Thyroid gland (tissue), 4 donors: ENCODE measurements around the gene HIPK4.

Experiments used
- CTCF ChIP-seq, 6 experiments: fragments of 200-600 bp in 3 of 6; fragments of 450-650 bp in 3 of 6; sonication (generic) in 3 of 6; IDR thresholded peaks; one replicate each; pipeline ENCODE4 v1.5.1; 2016 to 2019; ENCODE audit warnings: antibody characterized with exemption in 6 of 6, mild to moderate bottlenecking in 2 of 6, inconsistent platforms in 1 of 6, moderate library complexity in 1 of 6
- POLR2A ChIP-seq, 2 donors: fragments of 450-650 bp; IDR thresholded peaks; one replicate each; pipeline ENCODE4 v1.6.1; 2017; ENCODE audit warnings: antibody characterized with exemption in 2 of 2, mild to moderate bottlenecking in 2 of 2, moderate library complexity in 1 of 2

GRCh38 chr19:40336601-40336900, 53.4 kb downstream of the HIPK4 start:
- TF ChIP-seq CTCF (IDR thresholded peaks at IDR 0.05) (no peak), POLR2A (IDR thresholded peaks at IDR 0.05) (no peak)
